Caco-2 (cell line): Measurements from ENCODE around the gene ZNHIT6. TPM values are rescaled to one million over a fixed set of nuclear protein-coding genes. Genes with fewer than 3 reads are reported as not detected.

Experiments used
- BruUV-seq: library from RNA; stranded (reverse); fragments of 400-500 nt; replicated peaks from 2 replicates; lab custom pipeline; 2021; lab: Mats Ljungman, UMichigan
- CTCF ChIA-PET: fragments of 300-600 bp; sonication (Branson Sonifier 250); formaldehyde crosslinking; loops from one replicate; lab custom pipeline; 2022; ENCODE audit warnings: antibody characterized with exemption; lab: Charles Lee
- POLR2A ChIA-PET: fragments of 300-600 bp; sonication (Branson Sonifier 250); formaldehyde crosslinking; loops from one replicate; lab custom pipeline; 2022; ENCODE audit warnings: antibody characterized with exemption; lab: Charles Lee
- DNase-seq, 2 experiments: peaks; one replicate each; pipeline versions ENCODE4 v3.0.0 to v3.0.0-alpha.2; 2020 to 2022
- H3K27me3 ChIP-seq: replicated peaks from 2 replicates; pipeline ENCODE4 v1.6.0; 2011; ENCODE audit warnings: low read length; ENCODE audit not compliant: control insufficient read depth, insufficient read depth
- H3K36me3 ChIP-seq: 2 replicates; pipeline ENCODE4 v1.5.1; 2011; ENCODE audit warnings: low read length; ENCODE audit not compliant: control insufficient read depth, insufficient read depth
- H3K4me1 ChIP-seq: fragments of 250-450 bp; sonication (Bioruptor Pico); 2 replicates; pipeline ENCODE4 v1.5.1; 2020; ENCODE audit warnings: mild to moderate bottlenecking
- H3K4me3 ChIP-seq: 2 replicates; pipeline ENCODE4 v1.5.1; 2011; ENCODE audit warnings: low read depth, mild to moderate bottlenecking, control low read depth, low read length
- H3K9me3 ChIP-seq: fragments of 250-450 bp; sonication (Bioruptor Pico); 2 replicates; pipeline ENCODE4 v1.5.1; 2020; ENCODE audit warnings: mild to moderate bottlenecking, moderate library complexity
- H3K27ac Mint-ChIP-seq: one replicate; pipeline ENCODE4 v1.8.0; 2022; ENCODE audit warnings: mixed read lengths; ENCODE audit not compliant: unreplicated experiment
- H3K27me3 Mint-ChIP-seq: one replicate; pipeline ENCODE4 v1.8.0; 2022; ENCODE audit warnings: mixed read lengths; ENCODE audit not compliant: insufficient read depth, unreplicated experiment
- H3K36me3 Mint-ChIP-seq: one replicate; pipeline ENCODE4 v1.8.0; 2022; ENCODE audit warnings: mild to moderate bottlenecking, mixed read lengths; ENCODE audit not compliant: insufficient read depth, unreplicated experiment
- H3K4me1 Mint-ChIP-seq: one replicate; pipeline ENCODE4 v1.8.0; 2022; ENCODE audit warnings: low read depth, mixed read lengths; ENCODE audit not compliant: unreplicated experiment
- H3K4me3 Mint-ChIP-seq: one replicate; pipeline ENCODE4 v1.8.0; 2022; ENCODE audit warnings: mild to moderate bottlenecking, moderate library complexity, mixed read lengths; ENCODE audit not compliant: unreplicated experiment
- H3K9me3 Mint-ChIP-seq: one replicate; pipeline ENCODE4 v1.8.0; 2022; ENCODE audit warnings: mixed read lengths; ENCODE audit not compliant: unreplicated experiment
- CTCF ChIP-seq, 2 experiments: fragments of 200-600 bp in 1 of 2; IDR thresholded peaks; 1 replicate in 1 of 2; 2 replicates in 1 of 2; pipeline versions ENCODE4 v1.5.1 to v1.8.0; 2011 to 2022; ENCODE audit warnings: antibody characterized with exemption in 1 of 2, control low read depth in 1 of 2, inconsistent platforms in 1 of 2, low read depth in 1 of 2, low read length in 1 of 2, mild to moderate bottlenecking in 1 of 2, moderate library complexity in 1 of 2; ENCODE audit not compliant: insufficient read depth in 1 of 2, severe bottlenecking in 1 of 2, unreplicated experiment in 1 of 2
- intact Hi-C: fragments of 100-400 bp; cut with micrococcal nuclease; formaldehyde crosslinking; loops from one replicate; pipeline ENCODE4 v1.10.0; 2022; ENCODE audit not compliant: unreplicated experiment
- total RNA-seq: library from RNA; stranded (reverse); gene quantifications from 2 replicates; pipeline ENCODE4 v1.2.3, GENCODE V29; 2022

ZNHIT6 gene
- total RNA-seq, 1 experiment from 2014 or later, result 16.1 TPM

DNA sequence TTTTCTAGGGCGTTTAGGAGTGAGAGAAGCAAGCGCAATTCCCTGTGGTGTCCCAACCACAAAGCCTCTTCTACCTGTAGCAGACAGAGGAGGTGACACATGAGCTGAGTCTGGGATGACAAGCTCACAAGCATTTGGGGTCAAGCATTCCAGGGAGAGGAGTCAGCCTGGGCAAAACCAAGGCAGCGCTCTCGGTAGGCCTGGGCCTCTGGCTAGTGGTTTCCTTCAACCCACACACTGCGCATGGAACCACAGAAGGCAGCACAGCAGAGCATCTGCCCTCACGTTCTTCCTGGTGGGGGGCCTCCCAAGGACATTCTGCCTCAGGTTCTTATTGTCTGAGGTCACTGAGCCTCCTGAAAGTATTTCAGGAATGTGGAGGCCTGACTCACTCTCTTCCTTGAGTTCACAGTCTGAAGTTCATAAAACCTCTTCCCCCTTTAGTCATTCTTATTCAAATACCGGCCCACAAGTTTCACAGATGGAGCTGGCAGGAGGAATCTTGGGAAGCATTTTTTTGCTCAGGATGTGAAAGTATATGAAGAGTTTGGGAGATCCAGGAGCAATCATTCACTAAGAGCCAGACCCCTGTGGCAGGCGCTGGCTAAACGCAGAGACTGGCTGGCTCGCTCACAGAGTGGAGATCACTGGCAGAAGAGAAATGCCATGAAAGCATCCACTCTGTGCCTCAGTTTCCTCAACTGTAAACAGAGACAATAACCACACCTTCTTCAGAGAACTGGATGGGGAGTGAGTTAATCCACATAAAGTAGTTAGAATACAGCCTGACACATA lies 100.9 kb downstream of the ZNHIT6 start:
- no peaks in the 10 kb centered on the region for H3K9me3 ChIP-seq
- intact Hi-C loops, result loop anchor here (1.0 to 5.0 kb wide), 3 partner anchors 25 to 278 kb away; partner anchors contain the start of gene ZNHIT6
- peak; percentile 79 to 90 for DNase-seq
- ChIA-PET CTCF (interaction anchor here (1.1 kb wide), 1 partner anchor 85 kb away, joined by 3 read pairs; no protein-coding TSS in a partner anchor), POLR2A (interaction anchor here (0.7 to 1.9 kb wide), 4 partner anchors 23 to 101 kb away, joined by 4 to 15 read pairs (median 8); partner anchors contain the start of genes CCN1 and ZNHIT6)
- no peaks in the 10 kb centered on the region for H3K27me3 Mint-ChIP-seq
- no peaks in the 10 kb centered on the region for H3K9me3 Mint-ChIP-seq
- no TSS peak for BruUV-seq
- H3K36me3 Mint-ChIP-seq, result peaks cover 6% of the 10 kb centered on the region
- TF ChIP-seq CTCF (IDR thresholded peaks at IDR 0.05; ENCODE audit: insufficient read depth in 1 of 2, low read depth in 1 of 2, low read length in 1 of 2, severe bottlenecking in 1 of 2, unreplicated experiment in 1 of 2), result no peak
- peaks cover 66% of the 10 kb centered on the region for H3K4me1 ChIP-seq
- peaks cover 72% of the 10 kb centered on the region for H3K4me1 Mint-ChIP-seq
- no peak overlapping the region for H3K4me3 ChIP-seq
- peak overlapping the region; percentile 68 for H3K4me3 Mint-ChIP-seq
- no peaks in the 10 kb centered on the region for H3K27me3 ChIP-seq
- peak overlapping the region; percentile 95 for H3K27ac Mint-ChIP-seq
- H3K36me3 ChIP-seq, result no peaks in the 10 kb centered on the region

DNA sequence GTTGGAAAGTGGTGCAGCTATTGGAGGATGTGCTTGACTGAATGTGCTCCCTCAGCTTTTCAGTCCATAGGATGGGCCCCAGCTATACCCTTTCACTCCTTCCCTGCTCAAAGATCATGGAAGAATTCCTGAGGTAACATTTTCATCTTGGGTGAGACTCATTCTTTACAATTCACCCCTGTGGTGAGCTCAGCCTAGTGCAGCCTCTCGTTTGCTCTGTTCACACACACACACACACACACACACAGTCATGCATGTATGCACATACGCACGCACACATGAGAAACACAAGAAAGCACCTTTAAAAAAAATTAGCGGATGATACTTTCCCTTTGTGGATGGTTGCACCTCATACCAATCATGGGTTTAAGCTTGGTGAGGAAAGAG lies 101.8 kb downstream of the ZNHIT6 start:
- no peak for TF ChIP-seq CTCF (IDR thresholded peaks at IDR 0.05; ENCODE audit: insufficient read depth in 1 of 2, low read depth in 1 of 2, low read length in 1 of 2, severe bottlenecking in 1 of 2, unreplicated experiment in 1 of 2)
- BruUV-seq, result no TSS peak
- peak overlapping the region; percentile 68 for H3K4me3 Mint-ChIP-seq
- H3K36me3 ChIP-seq, result no peaks in the 10 kb centered on the region
- ChIA-PET POLR2A (interaction anchor here (1.6 to 1.9 kb wide), 2 partner anchors 22 to 102 kb away, joined by 5 to 15 read pairs; partner anchors contain the start of gene ZNHIT6), CTCF (no interaction called here)
- H3K9me3 Mint-ChIP-seq, result no peaks in the 10 kb centered on the region
- H3K27me3 ChIP-seq, result no peaks in the 10 kb centered on the region
- intact Hi-C loops, result loop anchor here (5.0 kb wide), 1 partner anchor 101 kb away; the partner anchor contains the start of gene ZNHIT6
- no peaks in the 10 kb centered on the region for H3K27me3 Mint-ChIP-seq
- H3K36me3 Mint-ChIP-seq, result peaks cover 6% of the 10 kb centered on the region
- H3K4me1 Mint-ChIP-seq, result peaks cover 63% of the 10 kb centered on the region
- no peaks in the 10 kb centered on the region for H3K9me3 ChIP-seq
- no peak overlapping the region for H3K4me3 ChIP-seq
- peaks cover 57% of the 10 kb centered on the region for H3K4me1 ChIP-seq
- H3K27ac Mint-ChIP-seq, result peak overlapping the region; percentile 95
- no peak for DNase-seq

- peaks cover 6% of the 10 kb centered on the region for H3K36me3 Mint-ChIP-seq
- intact Hi-C loops, result loop anchor here (5.0 kb wide), 1 partner anchor 102 kb away; the partner anchor contains the start of gene ZNHIT6
- BruUV-seq, result no TSS peak
- CTCF ChIA-PET, result no interaction called here
- no peaks in the 10 kb centered on the region for H3K9me3 ChIP-seq
- no peaks in the 10 kb centered on the region for H3K27me3 ChIP-seq
- no peaks in the 10 kb centered on the region for H3K9me3 Mint-ChIP-seq
- no peak overlapping the region for H3K4me3 ChIP-seq
- peaks cover 56% of the 10 kb centered on the region for H3K4me1 Mint-ChIP-seq
- POLR2A ChIA-PET, result interaction anchor here (0.8 to 1.9 kb wide), 3 partner anchors 21 to 25 kb away, joined by 3 to 15 read pairs (median 3); no protein-coding TSS in a partner anchor
- TF ChIP-seq CTCF (IDR thresholded peaks at IDR 0.05; ENCODE audit: insufficient read depth in 1 of 2, low read depth in 1 of 2, low read length in 1 of 2, severe bottlenecking in 1 of 2, unreplicated experiment in 1 of 2), result no peak
- H3K27me3 Mint-ChIP-seq, result no peaks in the 10 kb centered on the region
- H3K36me3 ChIP-seq, result no peaks in the 10 kb centered on the region
- H3K4me3 Mint-ChIP-seq, result peak overlapping the region; percentile 36
- DNase-seq, result peak; percentile 46 to 52
- H3K4me1 ChIP-seq, result peaks cover 50% of the 10 kb centered on the region
- H3K27ac Mint-ChIP-seq, result peak overlapping the region; percentile 95
Measured at GRCh38 chr1:85605484-85606413, 102.5 kb downstream of the ZNHIT6 start.
